ENCODE results near the gene AUP1. TPM values are rescaled to one million over a fixed set of nuclear protein-coding genes. Genes with fewer than 3 reads are reported as not detected.

AUP1 gene
- total RNA-seq, 6 experiments from 2014 or later = 81.0 to 119 (median 94.6) TPM

- Mint-ChIP-seq H3K36me3 (ENCODE audit: low read depth) (peaks cover 9% of the 10 kb centered on the region), H3K27ac (no peak overlapping the region; the same call in 1 of the 2 replicates), H3K4me3 (no peak overlapping the region), H3K27me3 (ENCODE audit: insufficient read depth) (no peaks in the 10 kb centered on the region), H3K9me3 (no peaks in the 10 kb centered on the region), H3K4me1 (ENCODE audit: low read depth) (peaks cover 28% of the 10 kb centered on the region)
- TF ChIP-seq, protein P1, sequence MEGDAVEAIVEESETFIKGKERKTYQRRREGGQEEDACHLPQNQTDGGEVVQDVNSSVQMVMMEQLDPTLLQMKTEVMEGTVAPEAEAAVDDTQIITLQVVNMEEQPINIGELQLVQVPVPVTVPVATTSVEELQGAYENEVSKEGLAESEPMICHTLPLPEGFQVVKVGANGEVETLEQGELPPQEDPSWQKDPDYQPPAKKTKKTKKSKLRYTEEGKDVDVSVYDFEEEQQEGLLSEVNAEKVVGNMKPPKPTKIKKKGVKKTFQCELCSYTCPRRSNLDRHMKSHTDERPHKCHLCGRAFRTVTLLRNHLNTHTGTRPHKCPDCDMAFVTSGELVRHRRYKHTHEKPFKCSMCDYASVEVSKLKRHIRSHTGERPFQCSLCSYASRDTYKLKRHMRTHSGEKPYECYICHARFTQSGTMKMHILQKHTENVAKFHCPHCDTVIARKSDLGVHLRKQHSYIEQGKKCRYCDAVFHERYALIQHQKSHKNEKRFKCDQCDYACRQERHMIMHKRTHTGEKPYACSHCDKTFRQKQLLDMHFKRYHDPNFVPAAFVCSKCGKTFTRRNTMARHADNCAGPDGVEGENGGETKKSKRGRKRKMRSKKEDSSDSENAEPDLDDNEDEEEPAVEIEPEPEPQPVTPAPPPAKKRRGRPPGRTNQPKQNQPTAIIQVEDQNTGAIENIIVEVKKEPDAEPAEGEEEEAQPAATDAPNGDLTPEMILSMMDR (IDR thresholded peaks at IDR 0.05) = 0 out of 2 replicates have a peak, but pooled peaks have one; percentile 13
- no peak for DNase-seq
These were observed 6.9 kb upstream of the AUP1 start for GRCh38 chr2:74536166-74536950.

- no peak for DNase-seq
- Mint-ChIP-seq H3K27me3 (ENCODE audit: insufficient read depth) (no peaks in the 10 kb centered on the region), H3K9me3 (no peaks in the 10 kb centered on the region), H3K4me1 (ENCODE audit: low read depth) (peaks cover 36% of the 10 kb centered on the region), H3K27ac (no peak overlapping the region), H3K4me3 (no peak overlapping the region), H3K36me3 (ENCODE audit: low read depth) (peaks cover 9% of the 10 kb centered on the region)
- TF ChIP-seq, protein P1 (IDR thresholded peaks at IDR 0.05) = no peak
These were observed 6.0 kb upstream of the AUP1 start for GRCh38 chr2:74535440-74535965.

- Mint-ChIP-seq H3K36me3 (ENCODE audit: low read depth) (peaks cover 9% of the 10 kb centered on the region), H3K9me3 (no peaks in the 10 kb centered on the region), H3K27ac (no peak overlapping the region), H3K27me3 (ENCODE audit: insufficient read depth) (no peaks in the 10 kb centered on the region), H3K4me3 (no peak overlapping the region), H3K4me1 (ENCODE audit: low read depth) (peaks cover 36% of the 10 kb centered on the region)
- TF ChIP-seq, protein P1 (IDR thresholded peaks at IDR 0.05) = no peak
- no peak for DNase-seq
These were observed 4.9 kb upstream of the AUP1 start for GRCh38 chr2:74534411-74534810.

- DNase-seq = no peak
- no peaks in the 10 kb centered on the region for H3K9me3 Mint-ChIP-seq
- H3K27ac Mint-ChIP-seq = 0 out of 2 replicates have a peak overlapping the region, but pooled peaks have one; percentile 32
- H3K36me3 Mint-ChIP-seq (ENCODE audit: low read depth) = peaks cover 17% of the 10 kb centered on the region
- H3K4me3 Mint-ChIP-seq = no peak overlapping the region
- peaks cover 4% of the 10 kb centered on the region for H3K27me3 Mint-ChIP-seq (ENCODE audit: insufficient read depth)
- TF ChIP-seq, protein P1 (IDR thresholded peaks at IDR 0.05) = no peak
- H3K4me1 Mint-ChIP-seq (ENCODE audit: low read depth) = peaks cover 39% of the 10 kb centered on the region
These were observed 4.0 kb upstream of the AUP1 start for GRCh38 chr2:74533464-74533863.

DNA sequence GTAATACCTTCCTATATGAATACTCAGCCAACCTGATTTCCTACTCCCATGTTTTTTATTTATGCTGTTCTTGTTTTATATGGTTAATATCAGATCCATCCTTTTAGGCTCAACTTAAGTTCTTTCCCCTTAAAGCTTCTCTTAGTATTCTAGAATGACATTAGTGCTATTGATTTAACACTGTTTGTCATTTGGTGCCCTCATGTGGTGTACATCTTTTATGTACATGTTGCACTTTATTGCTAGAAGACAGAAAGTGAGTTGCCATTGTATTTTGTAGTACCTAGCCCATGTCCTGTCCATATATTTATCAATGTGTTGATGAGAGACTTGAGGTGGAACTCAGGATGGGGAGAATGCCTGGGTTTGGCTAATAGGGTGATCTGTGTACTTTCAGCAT lies 2.7 kb upstream of the AUP1 start:
- TF ChIP-seq, protein P1 (IDR thresholded peaks at IDR 0.05) = peak; percentile 74
- H3K4me1 Mint-ChIP-seq (ENCODE audit: low read depth) = peaks cover 43% of the 10 kb centered on the region
- no peaks in the 10 kb centered on the region for H3K9me3 Mint-ChIP-seq
- peaks cover 23% of the 10 kb centered on the region for H3K36me3 Mint-ChIP-seq (ENCODE audit: low read depth)
- peak overlapping the region; percentile 74 for H3K27ac Mint-ChIP-seq
- peak; percentile 55 for DNase-seq
- peak overlapping the region; percentile 100 for H3K4me3 Mint-ChIP-seq
- H3K27me3 Mint-ChIP-seq (ENCODE audit: insufficient read depth) = peaks cover 4% of the 10 kb centered on the region
